GM18498 (cell line): Measurements from ENCODE around the gene CMTM7.
"Not testable (repeated sequence)": the region's sequence is repeated elsewhere in the genome, so short reads cannot be mapped to it uniquely, and the experiment has no call there.

Source experiments
- ATAC-seq: cut with Tn5 transposase; IDR thresholded peaks from one replicate; pipeline ENCODE4 v1.9.1; 2021; ENCODE audit warnings: mild to moderate bottlenecking, moderate library complexity; ENCODE audit not compliant: unreplicated experiment

Gene CMTM7

GRCh38 chr3:32456429-32457130 is 64.9 kb downstream of the CMTM7 start:
- no peak for ATAC-seq

- ATAC-seq, result peak; percentile 38
These were observed 66.4 kb downstream of the CMTM7 start for GRCh38 chr3:32457971-32458471.

GRCh38 chr3:32459450-32459849 is 67.8 kb downstream of the CMTM7 start:
- ATAC-seq, result no peak

GRCh38 chr3:32460031-32460749 is 68.5 kb downstream of the CMTM7 start:
- peak; percentile 93 for ATAC-seq

- ATAC-seq, result not testable (repeated sequence)
These were observed 69.3 kb downstream of the CMTM7 start for GRCh38 chr3:32460817-32461496.

- ATAC-seq, result not testable (repeated sequence)
These were observed 70.7 kb downstream of the CMTM7 start for GRCh38 chr3:32462191-32462986.

GRCh38 chr3:32463415-32463814 is 71.8 kb downstream of the CMTM7 start:
- ATAC-seq, result not testable (repeated sequence)

- ATAC-seq, result not testable (repeated sequence)
These were observed 73.1 kb downstream of the CMTM7 start for GRCh38 chr3:32464726-32465125.

- ATAC-seq, result not testable (repeated sequence)
These were observed 75.2 kb downstream of the CMTM7 start for GRCh38 chr3:32466808-32467207.

- peak; percentile 88 for ATAC-seq
These were observed 75.8 kb downstream of the CMTM7 start for GRCh38 chr3:32467333-32468070.

GRCh38 chr3:32469151-32469874 is 77.7 kb downstream of the CMTM7 start:
- no peak for ATAC-seq

GRCh38 chr3:32470362-32470761 is 78.7 kb downstream of the CMTM7 start:
- no peak for ATAC-seq

- no peak for ATAC-seq
These were observed 79.6 kb downstream of the CMTM7 start for GRCh38 chr3:32471246-32471645.

- not testable (repeated sequence) for ATAC-seq
These were observed 80.5 kb downstream of the CMTM7 start for GRCh38 chr3:32472151-32472550.

- no peak for ATAC-seq
These were observed 82.5 kb downstream of the CMTM7 start for GRCh38 chr3:32474201-32474600.

- no peak for ATAC-seq
These were observed 89.0 kb downstream of the CMTM7 start for GRCh38 chr3:32480604-32481003.

- ATAC-seq, result no peak
These were observed 90.4 kb downstream of the CMTM7 start for GRCh38 chr3:32481791-32482631.

- no peak for ATAC-seq
These were observed 91.0 kb downstream of the CMTM7 start for GRCh38 chr3:32482693-32483092.

- no peak for ATAC-seq
These were observed 92.1 kb downstream of the CMTM7 start for GRCh38 chr3:32483772-32484171.
